Measurements from ENCODE around the gene DCAF10. TPM values are rescaled to one million over a fixed set of nuclear protein-coding genes. Genes with fewer than 3 reads are reported as not detected.

The DCAF10 gene
- total and polyA plus RNA-seq, 2 of the 13 experiments (the other 11 are each of a cell fraction or from before 2014, with no cell fraction given): 9.2 to 20.3 TPM

- TF ChIP-seq CSRNP2 (CRISPR knock-in tag; conservative IDR thresholded peaks at IDR 0.05; ENCODE audit: low read depth): no peak
- TF ChIP-seq ZNF569 (CRISPR knock-in tag; IDR thresholded peaks at IDR 0.05; ENCODE audit: borderline replicate concordance): no peak
- peak; percentile 56 for TF ChIP-seq ARID5B (CRISPR knock-in tag; IDR thresholded peaks at IDR 0.05)
- TF ChIP-seq KMT2A (CRISPR knock-in tag; IDR thresholded peaks at IDR 0.05): peak; percentile 97
- no peak for TF ChIP-seq TIGD3 (CRISPR knock-in tag; IDR thresholded peaks at IDR 0.05; ENCODE audit: borderline replicate concordance)
- no peak for TF ChIP-seq GTF2F1 (IDR thresholded peaks at IDR 0.05; ENCODE audit: low read length)
- TF ChIP-seq PBX2 (CRISPR knock-in tag; IDR thresholded peaks at IDR 0.05): no peak
- peak; percentile 87; the same call in 1 of the 2 replicates for TF ChIP-seq ZSCAN30 (CRISPR knock-in tag; IDR thresholded peaks at IDR 0.05)
- TF ChIP-seq HNRNPH1 (optimal IDR thresholded peaks at IDR 0.05; ENCODE audit: low read depth, low read length): no peak
- TF ChIP-seq ZNF460 (CRISPR knock-in tag; IDR thresholded peaks at IDR 0.05; ENCODE audit: borderline replicate concordance): peak; percentile 58; the same call in 1 of the 2 replicates
- no peak for TF ChIP-seq PHB2 (IDR thresholded peaks at IDR 0.05; ENCODE audit: partially characterized antibody)
- TF ChIP-seq ZNF354B (CRISPR knock-in tag; IDR thresholded peaks at IDR 0.05): peak; percentile 88; the same call in 1 of the 2 replicates
- TF ChIP-seq RFXAP (CRISPR knock-in tag; IDR thresholded peaks at IDR 0.05; ENCODE audit: borderline replicate concordance): peak; percentile 82; the same call in 1 of the 2 replicates
- TF ChIP-seq MXD1 (CRISPR knock-in tag; IDR thresholded peaks at IDR 0.05): peak; percentile 78; the same call in 1 of the 2 replicates
- TF ChIP-seq ZFP62 (CRISPR knock-in tag; IDR thresholded peaks at IDR 0.05): 0 out of 2 replicates have a peak, but pooled peaks have one; percentile 26
- TF ChIP-seq CC2D1A (CRISPR knock-in tag; IDR thresholded peaks at IDR 0.05): no peak
- TF ChIP-seq HMGA1 (CRISPR knock-in tag; conservative IDR thresholded peaks at IDR 0.05): no peak
- no peak for TF ChIP-seq TP53 (CRISPR knock-in tag; conservative IDR thresholded peaks at IDR 0.05)
- no peak for TF ChIP-seq NFRKB (IDR thresholded peaks at IDR 0.05)
Measured at GRCh38 chr9:37903647-37904444, 103.2 kb downstream of the DCAF10 start, which contains the start of gene SLC25A51 (continued).

Measured in HepG2 (cell line).